ENCODE measurements around the gene OPN3. TPM values are rescaled to one million over a fixed set of nuclear protein-coding genes. Genes with fewer than 3 reads are reported as not detected.

OPN3 gene
- total RNA-seq, 1 experiment from 2014 or later: 13.3 TPM

DNA sequence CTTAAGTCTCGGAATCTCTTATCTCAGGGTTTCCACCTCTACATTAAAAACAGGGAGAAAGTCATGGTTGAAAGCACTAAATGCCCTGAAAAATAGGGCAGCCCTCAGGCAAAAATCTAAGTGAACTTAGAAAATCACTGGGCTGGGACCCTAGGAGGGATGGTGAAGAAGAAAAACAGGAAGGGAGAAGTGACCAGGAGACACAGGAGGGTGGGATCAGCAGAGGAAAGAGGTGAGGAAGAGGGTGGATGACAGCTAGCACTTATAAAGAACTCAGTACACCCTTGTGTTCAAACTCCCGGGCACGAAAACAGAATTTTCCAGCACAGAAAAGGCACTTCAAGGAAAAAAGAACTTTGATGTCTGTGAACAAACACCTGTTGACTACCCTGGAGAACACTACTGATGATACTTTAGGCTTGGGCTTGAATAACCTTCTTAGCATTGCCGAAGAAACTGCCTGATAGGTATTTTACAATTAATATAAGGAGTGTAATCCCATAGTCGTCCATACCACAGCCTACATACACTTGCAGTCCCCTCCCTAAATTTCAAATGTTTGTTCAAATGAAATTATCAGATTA lies 2.0 kb downstream of the OPN3 start:
- no peaks in the 10 kb centered on the region for H3K27me3 ChIP-seq
- no peak for DNase-seq
- H3K9me3 ChIP-seq (replicated peaks): no peaks in the 10 kb centered on the region
- H3K36me3 ChIP-seq: peaks cover 7% of the 10 kb centered on the region
- H3K27ac ChIP-seq: no peak overlapping the region
- H3K4me3 ChIP-seq: no peak overlapping the region
- H3K4me1 ChIP-seq: 0 out of 2 replicates have a peak, but pooled peaks cover 5% of the 10 kb centered on the region

- no peak for DNase-seq
- Histone ChIP-seq H3K9me3 (replicated peaks) (no peaks in the 10 kb centered on the region), H3K27me3 (no peaks in the 10 kb centered on the region), H3K36me3 (peaks cover 7% of the 10 kb centered on the region), H3K4me1 (0 out of 2 replicates have a peak, but pooled peaks cover 5% of the 10 kb centered on the region), H3K4me3 (no peak overlapping the region), H3K27ac (no peak overlapping the region)
Observed at GRCh38 chr1:241637604-241638003, 2.6 kb downstream of the OPN3 start.

- H3K27ac ChIP-seq: no peak overlapping the region
Observed at GRCh38 chr1:241637046-241637590, 3.1 kb downstream of the OPN3 start.

GRCh38 chr1:241636291-241636690 lies 3.9 kb downstream of the OPN3 start:
- no peak for DNase-seq
- peaks cover 10% of the 10 kb centered on the region for H3K36me3 ChIP-seq

More at GRCh38 chr1:241637046-241637590, 3.1 kb downstream of the OPN3 start:
- H3K4me1 ChIP-seq: 0 out of 2 replicates have a peak, but pooled peaks cover 5% of the 10 kb centered on the region
- no peak overlapping the region for H3K4me3 ChIP-seq
- peaks cover 10% of the 10 kb centered on the region for H3K36me3 ChIP-seq
- H3K9me3 ChIP-seq (replicated peaks): no peaks in the 10 kb centered on the region
- DNase-seq: no peak
- H3K27me3 ChIP-seq: no peaks in the 10 kb centered on the region

DNA sequence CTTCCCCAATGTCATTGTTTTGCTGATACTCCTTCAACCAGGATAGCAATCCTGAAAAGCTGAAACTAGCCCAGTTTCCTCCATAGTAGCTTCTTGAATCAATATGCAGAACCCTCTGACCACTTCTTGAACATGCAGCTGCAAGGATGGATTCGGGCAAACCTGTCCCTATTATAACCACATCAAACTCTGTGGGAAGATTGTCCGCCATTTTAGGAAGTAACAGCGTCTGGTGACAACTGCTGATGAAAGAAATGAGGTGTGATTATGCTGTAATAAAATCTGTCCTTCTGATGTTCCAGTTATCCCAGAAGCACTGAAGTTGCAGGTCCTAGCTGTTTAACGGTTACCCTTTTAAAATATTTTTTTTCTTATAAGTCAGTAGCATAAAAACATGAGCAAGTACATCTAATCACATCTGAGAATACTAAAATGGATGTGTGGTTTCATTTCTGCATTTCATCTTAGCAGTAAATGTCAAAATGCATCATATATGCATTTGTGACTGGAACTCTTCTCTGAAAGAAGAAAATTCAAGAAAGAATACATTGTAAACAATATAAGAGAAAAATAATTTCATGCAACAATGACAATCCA lies 4.5 kb downstream of the OPN3 start:
- H3K36me3 ChIP-seq: peaks cover 10% of the 10 kb centered on the region
- no peaks in the 10 kb centered on the region for H3K9me3 ChIP-seq (replicated peaks)
- DNase-seq: no peak
- 0 out of 2 replicates have a peak, but pooled peaks cover 5% of the 10 kb centered on the region for H3K4me1 ChIP-seq
- no peak overlapping the region for H3K27ac ChIP-seq
- no peak overlapping the region for H3K4me3 ChIP-seq
- H3K27me3 ChIP-seq: no peaks in the 10 kb centered on the region

More at GRCh38 chr1:241636291-241636690, 3.9 kb downstream of the OPN3 start:
- H3K27me3 ChIP-seq: no peaks in the 10 kb centered on the region
- no peak overlapping the region for H3K4me3 ChIP-seq
- no peaks in the 10 kb centered on the region for H3K9me3 ChIP-seq (replicated peaks)
- H3K27ac ChIP-seq: no peak overlapping the region
- H3K4me1 ChIP-seq: 0 out of 2 replicates have a peak, but pooled peaks cover 5% of the 10 kb centered on the region

DNA sequence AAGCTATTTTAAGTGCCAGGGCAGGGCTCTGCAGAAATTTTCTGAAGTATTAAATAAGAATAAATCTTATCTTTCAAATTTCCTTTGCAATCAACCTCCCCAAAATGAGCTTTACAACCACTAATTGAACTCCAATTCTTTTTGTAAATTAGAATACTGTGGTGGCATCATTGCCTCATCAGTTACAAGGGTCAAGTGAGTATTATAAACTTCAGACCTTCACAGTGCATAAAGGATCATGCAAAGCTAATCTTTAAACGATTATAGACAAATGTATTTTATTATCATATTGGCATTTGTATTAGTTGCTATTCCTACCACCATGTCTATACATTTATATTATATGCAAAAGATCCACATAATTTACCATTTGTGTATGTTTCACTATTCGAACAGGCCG lies 7.2 kb downstream of the OPN3 start:
- H3K4me1 ChIP-seq: 0 out of 2 replicates have a peak, but pooled peaks cover 5% of the 10 kb centered on the region
- H3K4me3 ChIP-seq: no peak overlapping the region
- no peaks in the 10 kb centered on the region for H3K9me3 ChIP-seq (replicated peaks)
- no peaks in the 10 kb centered on the region for H3K27me3 ChIP-seq
- no peak overlapping the region for H3K27ac ChIP-seq
- peaks cover 10% of the 10 kb centered on the region for H3K36me3 ChIP-seq
- DNase-seq: no peak

GRCh38 chr1:241631674-241632073 lies 8.5 kb downstream of the OPN3 start:
- DNase-seq: no peak
- Histone ChIP-seq H3K36me3 (peaks cover 10% of the 10 kb centered on the region), H3K4me1 (no peaks in the 10 kb centered on the region), H3K27ac (no peak overlapping the region), H3K27me3 (no peaks in the 10 kb centered on the region), H3K9me3 (replicated peaks) (no peaks in the 10 kb centered on the region), H3K4me3 (no peak overlapping the region)

DNA sequence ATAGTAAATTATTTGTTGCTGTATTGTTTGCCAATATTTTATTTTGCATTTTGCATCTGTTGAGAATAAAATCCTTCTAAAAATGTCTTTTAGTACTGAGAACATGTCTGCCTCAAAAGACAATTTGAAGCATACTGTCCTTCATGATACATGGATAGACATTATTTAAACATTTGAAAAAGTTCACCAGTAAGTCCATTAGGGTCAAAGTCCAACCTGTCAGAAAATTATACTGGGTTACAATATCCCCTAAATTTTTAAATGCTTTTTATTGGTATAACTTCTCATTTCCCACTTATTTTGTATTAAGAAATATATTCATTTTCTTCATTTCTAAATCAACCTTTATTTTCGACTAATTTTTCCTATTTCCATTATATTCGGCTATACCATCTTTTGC lies 9.3 kb downstream of the OPN3 start:
- H3K4me1 ChIP-seq: no peaks in the 10 kb centered on the region
- no peak for DNase-seq
- H3K36me3 ChIP-seq: peaks cover 10% of the 10 kb centered on the region

DNA sequence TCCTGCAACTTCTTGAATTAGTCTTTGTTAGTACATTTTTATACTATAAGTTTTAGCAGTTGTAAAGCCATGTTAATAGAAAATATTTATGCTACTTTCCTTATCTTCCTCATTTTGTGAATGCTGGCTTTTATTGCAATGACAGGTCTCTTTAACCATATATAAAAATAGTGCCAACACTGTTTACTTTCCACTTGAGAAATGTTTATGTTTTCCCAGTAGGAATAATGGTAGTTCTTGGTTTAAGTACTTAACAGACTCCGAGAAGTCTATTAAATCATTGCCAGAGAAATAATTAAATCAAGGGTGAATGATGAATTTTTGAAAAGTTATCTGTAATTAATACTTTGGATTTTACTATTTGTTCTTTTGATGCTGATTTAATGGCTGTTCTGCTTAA lies 9.7 kb downstream of the OPN3 start:
- Histone ChIP-seq H3K4me1 (no peaks in the 10 kb centered on the region), H3K27ac (no peak overlapping the region), H3K4me3 (no peak overlapping the region), H3K36me3 (peaks cover 10% of the 10 kb centered on the region), H3K9me3 (replicated peaks) (no peaks in the 10 kb centered on the region), H3K27me3 (no peaks in the 10 kb centered on the region)
- no peak for DNase-seq

More for the DNA sequence above, 9.3 kb downstream of the OPN3 start:
- H3K27me3 ChIP-seq: no peaks in the 10 kb centered on the region
- no peak overlapping the region for H3K27ac ChIP-seq
- no peak overlapping the region for H3K4me3 ChIP-seq
- H3K9me3 ChIP-seq (replicated peaks): no peaks in the 10 kb centered on the region

GRCh38 chr1:241630005-241630404 lies 10.2 kb downstream of the OPN3 start:
- DNase-seq: no peak
- H3K36me3 ChIP-seq: peaks cover 8% of the 10 kb centered on the region
- H3K9me3 ChIP-seq (replicated peaks): no peaks in the 10 kb centered on the region
- H3K4me3 ChIP-seq: no peak overlapping the region
- no peak overlapping the region for H3K27ac ChIP-seq
- H3K4me1 ChIP-seq: no peaks in the 10 kb centered on the region
- no peaks in the 10 kb centered on the region for H3K27me3 ChIP-seq

- peaks cover 3% of the 10 kb centered on the region; the same call in 1 of the 2 replicates for H3K36me3 ChIP-seq
- peak in 1 of 2 experiments; percentile 45 for DNase-seq
- H3K4me3 ChIP-seq: no peak overlapping the region
- no peaks in the 10 kb centered on the region for H3K4me1 ChIP-seq
- no peaks in the 10 kb centered on the region for H3K27me3 ChIP-seq
- H3K9me3 ChIP-seq (replicated peaks): no peaks in the 10 kb centered on the region
- H3K27ac ChIP-seq: no peak overlapping the region
Observed at GRCh38 chr1:241627453-241628259, 12.5 kb downstream of the OPN3 start.

- Histone ChIP-seq H3K4me1 (no peaks in the 10 kb centered on the region), H3K36me3 (no peaks in the 10 kb centered on the region), H3K9me3 (replicated peaks) (no peaks in the 10 kb centered on the region), H3K27me3 (no peaks in the 10 kb centered on the region), H3K27ac (no peak overlapping the region), H3K4me3 (no peak overlapping the region)
- DNase-seq: no peak
Observed at GRCh38 chr1:241624935-241625334, 15.2 kb downstream of the OPN3 start.

GRCh38 chr1:241622669-241623068 lies 17.5 kb downstream of the OPN3 start:
- Histone ChIP-seq H3K27me3 (no peaks in the 10 kb centered on the region), H3K36me3 (no peaks in the 10 kb centered on the region), H3K27ac (no peak overlapping the region), H3K4me3 (no peak overlapping the region), H3K9me3 (replicated peaks) (no peaks in the 10 kb centered on the region), H3K4me1 (no peaks in the 10 kb centered on the region)
- no peak for DNase-seq

- Histone ChIP-seq H3K27me3 (no peaks in the 10 kb centered on the region), H3K36me3 (no peaks in the 10 kb centered on the region), H3K9me3 (replicated peaks) (no peaks in the 10 kb centered on the region), H3K4me1 (peaks cover 7% of the 10 kb centered on the region; the same call in 1 of the 2 replicates), H3K27ac (no peak overlapping the region), H3K4me3 (no peak overlapping the region)
- DNase-seq: no peak
Observed at GRCh38 chr1:241617426-241617825, 22.7 kb downstream of the OPN3 start.

Measured in SJCRH30 (cell line).